ENCODE data around the gene RRP15.

The RRP15 gene

DNA sequence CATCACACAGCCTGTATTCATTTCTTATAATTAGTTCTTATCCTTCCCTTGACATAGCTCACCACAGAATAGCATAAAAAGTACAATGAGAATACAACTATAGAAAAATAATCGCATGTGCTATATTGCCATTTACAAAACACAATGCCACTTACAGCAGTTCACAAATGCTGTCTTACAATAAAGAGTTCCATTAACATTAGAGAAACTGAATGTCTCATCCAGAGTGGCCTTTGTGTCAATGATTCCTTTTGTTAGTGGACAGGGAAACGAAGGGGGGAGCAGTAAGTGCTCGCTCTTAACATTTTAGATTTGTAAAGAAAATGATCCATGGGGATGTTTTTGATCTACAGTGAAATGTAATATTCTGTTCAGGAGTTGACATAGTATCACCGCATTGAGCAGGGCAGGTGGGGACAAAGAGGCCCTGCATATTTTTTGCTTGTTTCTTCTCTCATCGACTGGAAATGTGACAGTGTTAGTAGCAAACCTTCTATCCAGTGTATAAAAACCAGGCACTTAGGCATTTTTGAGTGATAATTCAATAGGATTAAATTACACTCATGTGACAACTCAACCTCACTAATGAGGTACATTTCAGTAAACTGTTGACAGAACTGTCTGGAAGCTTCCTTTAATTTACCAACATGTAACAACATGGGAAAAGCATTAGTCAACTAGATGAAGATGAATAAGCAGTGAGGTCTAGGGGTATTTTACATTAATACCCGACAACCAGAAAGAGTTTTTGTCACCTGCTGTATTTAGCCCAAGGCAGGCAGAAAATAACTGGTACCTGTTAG is 35.6 kb upstream of the RRP15 start:
- Histone ChIP-seq H3K27ac (ENCODE audit: low read length) (no peak overlapping the region), H2AFZ (ENCODE audit: low read depth, low read length) (no peak overlapping the region), H3K4me1 (ENCODE audit: low read length) (peaks cover 11% of the 10 kb centered on the region), H3K4me3 (ENCODE audit: low read length) (no peak overlapping the region), H4K20me1 (ENCODE audit: insufficient read depth, low read length) (no peaks in the 10 kb centered on the region), H3K4me2 (ENCODE audit: low read length) (no peak overlapping the region), H3K9ac (ENCODE audit: low read length) (no peak overlapping the region), H3K9me3 (ENCODE audit: insufficient read depth, low read length) (no peaks in the 10 kb centered on the region), H3K36me3 (replicated peaks; ENCODE audit: low read depth, low read length) (no peaks in the 10 kb centered on the region), H3K27me3 (ENCODE audit: low read depth, low read length) (peaks cover 19% of the 10 kb centered on the region; the same call in 1 of the 2 replicates), H3K79me2 (ENCODE audit: low read length) (no peaks in the 10 kb centered on the region)
- no peak for TF ChIP-seq EZH2phosphoT487 (IDR thresholded peaks at IDR 0.05; ENCODE audit: low read depth)
- TF ChIP-seq, protein P1, sequence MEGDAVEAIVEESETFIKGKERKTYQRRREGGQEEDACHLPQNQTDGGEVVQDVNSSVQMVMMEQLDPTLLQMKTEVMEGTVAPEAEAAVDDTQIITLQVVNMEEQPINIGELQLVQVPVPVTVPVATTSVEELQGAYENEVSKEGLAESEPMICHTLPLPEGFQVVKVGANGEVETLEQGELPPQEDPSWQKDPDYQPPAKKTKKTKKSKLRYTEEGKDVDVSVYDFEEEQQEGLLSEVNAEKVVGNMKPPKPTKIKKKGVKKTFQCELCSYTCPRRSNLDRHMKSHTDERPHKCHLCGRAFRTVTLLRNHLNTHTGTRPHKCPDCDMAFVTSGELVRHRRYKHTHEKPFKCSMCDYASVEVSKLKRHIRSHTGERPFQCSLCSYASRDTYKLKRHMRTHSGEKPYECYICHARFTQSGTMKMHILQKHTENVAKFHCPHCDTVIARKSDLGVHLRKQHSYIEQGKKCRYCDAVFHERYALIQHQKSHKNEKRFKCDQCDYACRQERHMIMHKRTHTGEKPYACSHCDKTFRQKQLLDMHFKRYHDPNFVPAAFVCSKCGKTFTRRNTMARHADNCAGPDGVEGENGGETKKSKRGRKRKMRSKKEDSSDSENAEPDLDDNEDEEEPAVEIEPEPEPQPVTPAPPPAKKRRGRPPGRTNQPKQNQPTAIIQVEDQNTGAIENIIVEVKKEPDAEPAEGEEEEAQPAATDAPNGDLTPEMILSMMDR (IDR thresholded peaks at IDR 0.05; ENCODE audit: low read depth, low read length), result no peak

DNA sequence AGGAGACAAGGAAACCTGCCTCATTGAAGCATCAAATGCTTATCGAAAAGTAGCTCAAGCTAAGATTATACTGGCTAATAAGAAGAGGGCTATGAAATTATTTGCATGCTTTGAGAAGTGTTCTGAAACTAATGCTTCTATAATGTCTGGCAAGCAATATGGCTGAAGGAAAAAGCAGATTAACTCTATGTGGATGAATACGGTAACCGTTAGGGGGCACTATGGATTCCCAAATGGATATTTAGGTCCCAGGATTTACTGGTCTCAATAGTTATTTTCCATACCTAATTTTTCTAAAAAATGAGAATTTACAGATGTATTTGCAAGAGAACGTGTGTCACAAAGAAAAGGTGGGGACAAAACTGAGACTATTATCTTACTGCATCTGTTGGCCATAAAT is 34.6 kb upstream of the RRP15 start:
- Histone ChIP-seq H3K4me1 (ENCODE audit: low read length) (peaks cover 11% of the 10 kb centered on the region), H3K4me3 (ENCODE audit: low read length) (no peak overlapping the region), H3K9me3 (ENCODE audit: insufficient read depth, low read length) (no peaks in the 10 kb centered on the region), H3K36me3 (replicated peaks; ENCODE audit: low read depth, low read length) (no peaks in the 10 kb centered on the region), H4K20me1 (ENCODE audit: insufficient read depth, low read length) (no peaks in the 10 kb centered on the region), H3K9ac (ENCODE audit: low read length) (no peak overlapping the region), H3K27me3 (ENCODE audit: low read depth, low read length) (peaks cover 19% of the 10 kb centered on the region; the same call in 1 of the 2 replicates), H3K27ac (ENCODE audit: low read length) (no peak overlapping the region), H2AFZ (ENCODE audit: low read depth, low read length) (no peak overlapping the region), H3K79me2 (ENCODE audit: low read length) (no peaks in the 10 kb centered on the region), H3K4me2 (ENCODE audit: low read length) (no peak overlapping the region)
- TF ChIP-seq, protein P1 (IDR thresholded peaks at IDR 0.05; ENCODE audit: low read depth, low read length), result no peak
- TF ChIP-seq EZH2phosphoT487 (IDR thresholded peaks at IDR 0.05; ENCODE audit: low read depth), result no peak

DNA sequence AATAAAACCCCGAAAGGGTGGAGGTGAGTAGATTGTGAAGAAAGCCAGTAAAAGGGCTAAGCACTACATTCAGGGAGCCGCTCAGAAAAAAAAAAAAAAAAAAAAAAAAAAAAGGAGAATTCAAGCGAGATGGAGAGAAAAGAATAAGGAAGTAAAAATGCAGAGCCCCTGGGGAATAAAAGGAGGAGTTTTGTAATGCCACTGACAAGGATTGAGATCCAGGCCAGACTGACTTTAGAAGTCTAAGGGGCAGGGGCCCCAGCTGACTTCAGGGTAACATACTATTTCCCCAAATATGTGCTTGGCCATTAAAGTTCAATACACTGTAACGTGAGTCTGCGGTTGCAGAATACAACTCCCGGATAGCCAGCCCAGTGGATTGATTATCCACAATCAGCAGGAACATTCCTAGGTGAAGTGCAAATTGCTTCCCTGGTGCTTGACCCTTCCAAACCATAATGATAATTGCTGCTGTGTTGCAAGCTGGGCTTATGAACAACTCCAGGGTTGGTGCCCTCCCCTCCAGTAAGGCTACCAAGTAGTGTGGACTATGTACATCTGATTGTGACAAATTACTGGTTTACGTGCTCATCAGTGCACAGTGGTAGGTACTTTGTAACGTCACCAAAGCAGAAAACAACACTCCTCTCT is 30.7 kb upstream of the RRP15 start:
- Histone ChIP-seq H2AFZ (ENCODE audit: low read depth, low read length) (no peak overlapping the region), H4K20me1 (ENCODE audit: insufficient read depth, low read length) (no peaks in the 10 kb centered on the region)

DNA sequence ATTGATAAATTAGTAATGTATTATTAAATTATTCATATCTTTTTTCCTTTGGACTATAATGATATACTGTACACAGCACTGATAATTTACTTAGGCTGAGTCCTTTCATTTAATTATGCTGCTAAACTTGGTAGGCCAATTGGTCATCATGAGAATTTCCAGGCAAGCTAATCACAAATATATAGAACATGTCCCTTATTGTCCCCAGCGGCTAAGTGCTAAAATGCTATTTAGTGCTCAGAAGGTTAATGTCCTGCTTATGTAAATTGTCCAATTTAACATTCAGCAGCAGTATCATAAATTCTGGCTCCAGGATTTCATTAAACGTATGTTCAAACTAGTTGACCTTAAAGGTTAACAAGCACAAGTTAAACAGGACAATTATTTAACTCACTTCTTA is 30.0 kb upstream of the RRP15 start:
- Histone ChIP-seq H2AFZ (ENCODE audit: low read depth, low read length) (no peak overlapping the region), H3K36me3 (replicated peaks; ENCODE audit: low read depth, low read length) (no peaks in the 10 kb centered on the region), H3K9me3 (ENCODE audit: insufficient read depth, low read length) (no peaks in the 10 kb centered on the region), H3K4me2 (ENCODE audit: low read length) (no peak overlapping the region), H3K79me2 (ENCODE audit: low read length) (no peaks in the 10 kb centered on the region), H3K4me1 (ENCODE audit: low read length) (no peaks in the 10 kb centered on the region), H3K9ac (ENCODE audit: low read length) (no peak overlapping the region), H3K27ac (ENCODE audit: low read length) (no peak overlapping the region), H4K20me1 (ENCODE audit: insufficient read depth, low read length) (no peaks in the 10 kb centered on the region), H3K4me3 (ENCODE audit: low read length) (no peak overlapping the region), H3K27me3 (ENCODE audit: low read depth, low read length) (peaks cover 16% of the 10 kb centered on the region)
- TF ChIP-seq, protein P1 (IDR thresholded peaks at IDR 0.05; ENCODE audit: low read depth, low read length), result no peak

More for the DNA sequence above, 30.7 kb upstream of the RRP15 start:
- no peaks in the 10 kb centered on the region for H3K4me1 ChIP-seq (ENCODE audit: low read length)
- peaks cover 20% of the 10 kb centered on the region for H3K27me3 ChIP-seq (ENCODE audit: low read depth, low read length)
- H3K36me3 ChIP-seq (replicated peaks; ENCODE audit: low read depth, low read length), result no peaks in the 10 kb centered on the region
- no peak overlapping the region for H3K9ac ChIP-seq (ENCODE audit: low read length)
- H3K9me3 ChIP-seq (ENCODE audit: insufficient read depth, low read length), result no peaks in the 10 kb centered on the region
- no peak overlapping the region for H3K27ac ChIP-seq (ENCODE audit: low read length)
- H3K4me2 ChIP-seq (ENCODE audit: low read length), result no peak overlapping the region
- no peaks in the 10 kb centered on the region for H3K79me2 ChIP-seq (ENCODE audit: low read length)
- TF ChIP-seq, protein P1 (IDR thresholded peaks at IDR 0.05; ENCODE audit: low read depth, low read length), result no peak
- TF ChIP-seq EZH2phosphoT487 (IDR thresholded peaks at IDR 0.05; ENCODE audit: low read depth), result no peak
- no peak overlapping the region for H3K4me3 ChIP-seq (ENCODE audit: low read length)
